ENCODE results near the gene UBAC1.

Gene UBAC1

GRCh38 chr9:136007276-136007933 lies 46.2 kb upstream of the UBAC1 start:
- in situ Hi-C loops (cut with MboI; ENCODE audit: low sequenced_read_pairs, unreplicated experiment) = no loop called here
- DNase-seq (ENCODE audit: low spot score) = no peak
- TF ChIP-seq CTCF (IDR thresholded peaks at IDR 0.05; ENCODE audit: borderline replicate concordance, control extremely low read depth, extremely low read depth, insufficient read depth, missing control alignments) = no peak

- TF ChIP-seq CTCF (IDR thresholded peaks at IDR 0.05; ENCODE audit: borderline replicate concordance, control extremely low read depth, extremely low read depth, insufficient read depth, missing control alignments) = no peak
- in situ Hi-C loops (cut with MboI; ENCODE audit: low sequenced_read_pairs, unreplicated experiment) = no loop called here
- no peak for DNase-seq (ENCODE audit: low spot score)
Observed at GRCh38 chr9:136006169-136006568, 45.0 kb upstream of the UBAC1 start.

- in situ Hi-C loops (cut with MboI; ENCODE audit: low sequenced_read_pairs, unreplicated experiment) = no loop called here
- DNase-seq (ENCODE audit: low spot score) = no peak
- TF ChIP-seq CTCF (IDR thresholded peaks at IDR 0.05; ENCODE audit: borderline replicate concordance, control extremely low read depth, extremely low read depth, insufficient read depth, missing control alignments) = no peak
Observed at GRCh38 chr9:136004712-136005111, 43.5 kb upstream of the UBAC1 start.

- no peak for TF ChIP-seq CTCF (IDR thresholded peaks at IDR 0.05; ENCODE audit: borderline replicate concordance, control extremely low read depth, extremely low read depth, insufficient read depth, missing control alignments)
- in situ Hi-C loops (cut with MboI; ENCODE audit: low sequenced_read_pairs, unreplicated experiment) = no loop called here
- no peak for DNase-seq (ENCODE audit: low spot score)
Observed at GRCh38 chr9:136004219-136004618, 43.0 kb upstream of the UBAC1 start.

GRCh38 chr9:136003411-136004218 lies 42.4 kb upstream of the UBAC1 start:
- no peak for TF ChIP-seq CTCF (IDR thresholded peaks at IDR 0.05; ENCODE audit: borderline replicate concordance, control extremely low read depth, extremely low read depth, insufficient read depth, missing control alignments)
- in situ Hi-C loops (cut with MboI; ENCODE audit: low sequenced_read_pairs, unreplicated experiment) = no loop called here
- DNase-seq (ENCODE audit: low spot score) = no peak

- DNase-seq (ENCODE audit: low spot score) = no peak
- in situ Hi-C loops (cut with MboI; ENCODE audit: low sequenced_read_pairs, unreplicated experiment) = no loop called here
- TF ChIP-seq CTCF (IDR thresholded peaks at IDR 0.05; ENCODE audit: borderline replicate concordance, control extremely low read depth, extremely low read depth, insufficient read depth, missing control alignments) = no peak
Observed at GRCh38 chr9:136002881-136003280, 41.7 kb upstream of the UBAC1 start.
